HepG2 (cell line): ENCODE results near the gene SPTBN5. TPM values are rescaled to one million over a fixed set of nuclear protein-coding genes. Genes with fewer than 3 reads are reported as not detected.

Source experiments
- AGO2 ChIP-seq: fragments of 200-400 bp; formaldehyde crosslinking; optimal IDR thresholded peaks from 2 replicates; pipeline ENCODE3; 2017; ENCODE audit warnings: mild to moderate bottlenecking, low read depth, low read length, moderate library complexity
- DBP ChIP-seq: sonication (generic); formaldehyde crosslinking; IDR thresholded peaks from 2 replicates; pipeline ENCODE4 v1.4.0; 2020; ENCODE audit warnings: missing genetic modification reagents; ENCODE audit errors: not compliant biosample characterization
- HES4 ChIP-seq: sonication (generic); formaldehyde crosslinking; IDR thresholded peaks from 2 replicates; pipeline ENCODE4 v1.9.0; 2021; ENCODE audit warnings: mild to moderate bottlenecking, missing genetic modification reagents, borderline replicate concordance
- HNRNPL ChIP-seq: fragments of 200-400 bp; formaldehyde crosslinking; IDR thresholded peaks from 2 replicates; pipeline ENCODE4 v1.6.1; 2017; ENCODE audit warnings: mild to moderate bottlenecking, low read depth, low read length
- MED13 ChIP-seq: sonication (generic); formaldehyde crosslinking; IDR thresholded peaks from 2 replicates; pipeline ENCODE4 v1.5.0; 2020; ENCODE audit warnings: missing genetic modification reagents
- MTA1 ChIP-seq: sonication (generic); formaldehyde crosslinking; IDR thresholded peaks from 2 replicates; pipeline ENCODE4 v1.4.0; 2020; ENCODE audit warnings: missing genetic modification reagents, mild to moderate bottlenecking, borderline replicate concordance
- MTF2 ChIP-seq: sonication (generic); formaldehyde crosslinking; IDR thresholded peaks from 2 replicates; pipeline ENCODE4 v1.5.0; 2020; ENCODE audit warnings: missing genetic modification reagents, borderline replicate concordance
- NAIF1 ChIP-seq: sonication (generic); formaldehyde crosslinking; IDR thresholded peaks from 2 replicates; pipeline ENCODE4 v1.5.0; 2020; ENCODE audit warnings: mild to moderate bottlenecking, missing genetic modification reagents, borderline replicate concordance
- NFATC3 ChIP-seq: sonication (generic); formaldehyde crosslinking; IDR thresholded peaks from 2 replicates; pipeline ENCODE4 v1.5.1; 2020; ENCODE audit warnings: mild to moderate bottlenecking, missing genetic modification reagents
- PITX1 ChIP-seq: sonication (generic); formaldehyde crosslinking; IDR thresholded peaks from 2 replicates; pipeline ENCODE4 v1.5.1; 2020; ENCODE audit warnings: mild to moderate bottlenecking, missing genetic modification reagents
- SOX6 ChIP-seq, 2 experiments: fragments of 450-650 bp in 1 of 2; sonication (generic) in 1 of 2; formaldehyde crosslinking in 1 of 2; IDR thresholded peaks; 2 replicates each; pipeline versions ENCODE4 v1.4.0 to v1.6.1; 2017 to 2020; ENCODE audit warnings: antibody characterized with exemption in 1 of 2, mild to moderate bottlenecking in 1 of 2, missing genetic modification reagents in 1 of 2
- SPEN ChIP-seq: sonication (generic); formaldehyde crosslinking; IDR thresholded peaks from 2 replicates; pipeline ENCODE4 v1.5.1; 2020; ENCODE audit warnings: low read depth, mild to moderate bottlenecking, missing genetic modification reagents
- TOPORS ChIP-seq: sonication (generic); formaldehyde crosslinking; IDR thresholded peaks from 2 replicates; pipeline ENCODE4 v1.8.0; 2023; ENCODE audit warnings: mild to moderate bottlenecking, missing genetic modification reagents
- TP53 ChIP-seq: sonication (generic); formaldehyde crosslinking; conservative IDR thresholded peaks from 2 replicates; pipeline ENCODE4 v1.4.0; 2020; ENCODE audit warnings: missing genetic modification reagents
- ZNF280D ChIP-seq: sonication (generic); formaldehyde crosslinking; IDR thresholded peaks from 2 replicates; pipeline ENCODE4 v1.5.1; 2020; ENCODE audit warnings: mild to moderate bottlenecking, missing genetic modification reagents
- ZNF460 ChIP-seq: sonication (generic); formaldehyde crosslinking; IDR thresholded peaks from 2 replicates; pipeline ENCODE4 v1.5.1; 2020; ENCODE audit warnings: missing genetic modification reagents, mild to moderate bottlenecking, borderline replicate concordance
- ZNF468 ChIP-seq: sonication (generic); formaldehyde crosslinking; IDR thresholded peaks from 2 replicates; pipeline ENCODE4 v1.8.0; 2022; ENCODE audit warnings: mild to moderate bottlenecking, moderate library complexity, missing genetic modification reagents
- ZNF562 ChIP-seq: sonication (generic); formaldehyde crosslinking; IDR thresholded peaks from 2 replicates; pipeline ENCODE4 v1.8.0; 2022; ENCODE audit warnings: missing genetic modification reagents, borderline replicate concordance
- ZNF597 ChIP-seq: sonication (generic); formaldehyde crosslinking; IDR thresholded peaks from 2 replicates; pipeline ENCODE4 v1.5.0; 2020; ENCODE audit warnings: missing genetic modification reagents
- ZNF704 ChIP-seq: sonication (generic); formaldehyde crosslinking; IDR thresholded peaks from 2 replicates; pipeline ENCODE4 v1.8.1; 2023; ENCODE audit warnings: mild to moderate bottlenecking, inconsistent platforms, moderate library complexity, missing genetic modification reagents, borderline replicate concordance
- polyA plus RNA-seq, 8 experiments: library from polyadenylated mRNA; depleted of rRNA in 3 of 8; stranded (reverse) in 7 of 8; unstranded in 1 of 8; fragments of >200 nt; fragmentation: Illumina TruSeq in 4 of 8; extraction: Trizol in 4 of 8; gene quantifications; 2 replicates each; pipeline versions ENCODE4 v1.2.1 to v1.2.3, GENCODE V29; 2011 to 2016; ENCODE audit warnings: low read depth in 4 of 8, missing spikeins in 1 of 8, mixed read lengths in 1 of 8; ENCODE audit not compliant: insufficient read depth in 1 of 8
- total RNA-seq, 5 experiments: library from RNA; depleted of rRNA; stranded (reverse); fragments of >200 nt; fragmentation: Illumina TruSeq; extraction: Trizol; gene quantifications; 2 replicates each; pipeline ENCODE4 v1.2.3, GENCODE V29; 2016; ENCODE audit warnings: low read depth in 1 of 5
- TF ChIP-seq, protein P1 (sequence below): sonication (generic); formaldehyde crosslinking; IDR thresholded peaks from 2 replicates; pipeline ENCODE4 v1.4.0; 2020; ENCODE audit warnings: mild to moderate bottlenecking, missing genetic modification reagents, borderline replicate concordance

SPTBN5 gene
- total and polyA plus RNA-seq, 2 of the 13 experiments (the other 11 are each of a cell fraction or from before 2014, with no cell fraction given): 0.01 to 0.07 TPM

DNA sequence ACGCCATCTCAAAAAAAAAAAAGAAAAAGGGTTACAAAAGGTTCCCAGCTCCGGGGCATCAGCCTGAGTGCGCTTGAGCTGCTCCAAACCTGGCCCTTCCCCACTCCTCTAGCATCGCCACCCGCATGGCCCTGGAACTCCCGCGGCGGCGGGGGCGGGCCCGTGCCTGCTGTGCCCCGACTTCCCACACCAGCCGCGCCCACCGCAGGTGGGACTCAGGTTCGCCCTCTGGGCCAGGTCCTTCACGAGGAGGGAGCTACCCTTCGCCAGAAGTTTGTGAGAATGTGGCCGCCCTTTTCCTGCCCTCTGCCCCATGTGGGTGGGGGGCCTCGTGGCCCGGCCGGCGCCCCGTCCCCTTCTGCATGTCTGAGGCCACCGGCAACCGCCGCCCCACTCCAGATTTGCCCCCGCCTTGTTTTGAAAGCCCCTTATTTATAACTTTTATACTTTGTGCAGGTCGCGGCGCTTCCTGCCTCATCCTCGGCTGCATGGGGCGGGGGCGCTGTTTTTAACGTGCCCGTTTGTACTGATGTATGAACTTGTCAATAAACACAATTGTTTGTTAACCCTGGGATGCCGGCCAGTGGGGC is 66.5 kb downstream of the SPTBN5 start (continued):
- TF ChIP-seq TP53 (CRISPR knock-in tag) (no peak), MTF2 (CRISPR knock-in tag) (no peak), NAIF1 (CRISPR knock-in tag) (peak; percentile 22), DBP (peak; percentile 30), MTA1 (CRISPR knock-in tag) (peak; percentile 9; the same call in 1 of the 2 replicates), PITX1 (CRISPR knock-in tag) (peak; percentile 8; the same call in 1 of the 2 replicates), HES4 (CRISPR knock-in tag) (0 out of 2 replicates have a peak, but pooled peaks have one; percentile 59), ZNF280D (no peak), NFATC3 (CRISPR knock-in tag) (peak; percentile 74; the same call in 1 of the 2 replicates), HNRNPL (peak; percentile 16; the same call in 1 of the 2 replicates), ZNF597 (CRISPR knock-in tag) (no peak), SOX6 (IDR thresholded peaks at IDR 0.05) (no peak), SOX6 (CRISPR knock-in tag; IDR thresholded peaks at IDR 0.05) (0 out of 2 replicates have a peak, but pooled peaks have one; percentile 0), AGO2 (peak; percentile 84), MED13 (CRISPR knock-in tag) (peak; percentile 12; the same call in 1 of the 2 replicates), SPEN (CRISPR knock-in tag) (peak; percentile 21; the same call in 1 of the 2 replicates), ZNF562 (CRISPR knock-in tag) (no peak), TOPORS (CRISPR knock-in tag) (0 out of 2 replicates have a peak, but pooled peaks have one; percentile 15), ZNF704 (CRISPR knock-in tag) (no peak), ZNF460 (no peak), ZNF468 (CRISPR knock-in tag) (no peak)
- TF ChIP-seq, protein P1, sequence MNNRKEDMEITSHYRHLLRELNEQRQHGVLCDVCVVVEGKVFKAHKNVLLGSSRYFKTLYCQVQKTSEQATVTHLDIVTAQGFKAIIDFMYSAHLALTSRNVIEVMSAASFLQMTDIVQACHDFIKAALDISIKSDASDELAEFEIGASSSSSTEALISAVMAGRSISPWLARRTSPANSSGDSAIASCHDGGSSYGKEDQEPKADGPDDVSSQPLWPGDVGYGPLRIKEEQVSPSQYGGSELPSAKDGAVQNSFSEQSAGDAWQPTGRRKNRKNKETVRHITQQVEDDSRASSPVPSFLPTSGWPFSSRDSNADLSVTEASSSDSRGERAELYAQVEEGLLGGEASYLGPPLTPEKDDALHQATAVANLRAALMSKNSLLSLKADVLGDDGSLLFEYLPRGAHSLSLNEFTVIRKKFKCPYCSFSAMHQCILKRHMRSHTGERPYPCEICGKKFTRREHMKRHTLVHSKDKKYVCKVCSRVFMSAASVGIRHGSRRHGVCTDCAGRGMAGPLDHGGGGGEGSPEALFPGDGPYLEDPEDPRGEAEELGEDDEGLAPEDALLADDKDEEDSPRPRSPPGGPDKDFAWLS (CRISPR knock-in tag): 0 out of 2 replicates have a peak, but pooled peaks have one; percentile 44
